Endothelial cell of umbilical vein (primary cell): ENCODE results near the gene MACO1. TPM values are rescaled to one million over a fixed set of nuclear protein-coding genes. Genes with fewer than 3 reads are reported as not detected.

Source experiments
- BruUV-seq: library from RNA; stranded (reverse); fragments of 400-500 nt; replicated peaks from 2 replicates; lab custom pipeline; 2021; lab: Mats Ljungman, UMichigan
- CTCF ChIA-PET: fragments of 300-600, 350-600 bp; sonication (Branson Sonifier 250); formaldehyde crosslinking; loops from one replicate; lab custom pipeline; 2021; ENCODE audit warnings: antibody characterized with exemption, inconsistent platforms; lab: Charles Lee
- POLR2A ChIA-PET: fragments of 300-600, 350-600 bp; sonication (Branson Sonifier 250); formaldehyde crosslinking; loops from one replicate; lab custom pipeline; 2021; ENCODE audit warnings: antibody characterized with exemption, inconsistent platforms; lab: Charles Lee
- DNase-seq: peaks from one replicate; pipeline ENCODE4 v3.0.0-alpha.2; 2011; ENCODE audit warnings: low read depth, low spot score
- FAIRE-seq: peaks from 2 replicates; lab custom pipeline; 2011; peaks lifted over from hg19 to GRCh38; lab: Jason Lieb, UNC
- H2AFZ ChIP-seq: 2 replicates; pipeline ENCODE4 v1.6.0; 2012; ENCODE audit warnings: low read depth, low read length, control low read depth, inconsistent platforms
- H3K27ac ChIP-seq: 2 replicates; pipeline ENCODE4 v1.5.1; 2011; ENCODE audit warnings: low read depth, mild to moderate bottlenecking, control low read depth, low read length, moderate library complexity; ENCODE audit not compliant: insufficient read depth
- H3K27me3 ChIP-seq, 2 experiments: 2 replicates each; pipeline versions ENCODE4 v1.6.0 to v1.6.1; 2011; ENCODE audit warnings: low read length in 2 of 2, mixed read lengths in 1 of 2; ENCODE audit not compliant: control insufficient read depth in 2 of 2, insufficient read depth in 2 of 2
- H3K36me3 ChIP-seq, 2 experiments: 2 replicates in 1 of 2; 3 replicates in 1 of 2; pipeline ENCODE4 v1.5.1; 2011; ENCODE audit warnings: low read length in 2 of 2, mild to moderate bottlenecking in 1 of 2, moderate library complexity in 1 of 2; ENCODE audit not compliant: control insufficient read depth in 2 of 2, insufficient read depth in 2 of 2; ENCODE audit errors: extremely low read depth in 1 of 2
- H3K4me1 ChIP-seq: 3 replicates; pipeline ENCODE4 v1.5.1; 2011; ENCODE audit warnings: mild to moderate bottlenecking, low read length; ENCODE audit not compliant: control insufficient read depth, insufficient read depth; ENCODE audit errors: extremely low read depth
- H3K4me2 ChIP-seq: 2 replicates; pipeline ENCODE4 v1.6.1; 2011; ENCODE audit warnings: low read length, control low read depth, mixed read lengths; ENCODE audit not compliant: insufficient read depth
- H3K4me3 ChIP-seq, 3 experiments: fragments of 200-600 bp in 1 of 3; sonication (generic), shearing (Covaris generic) in 1 of 3; replicated peaks in 1 of 3; 2 replicates each; pipeline ENCODE4 v1.5.1; 2011 to 2016; ENCODE audit warnings: control low read depth in 3 of 3, low read length in 3 of 3, mild to moderate bottlenecking in 2 of 3, inconsistent platforms in 1 of 3, low read depth in 1 of 3, moderate library complexity in 1 of 3; ENCODE audit not compliant: insufficient read depth in 1 of 3
- H3K79me2 ChIP-seq: 2 replicates; pipeline ENCODE4 v1.6.0; 2012; ENCODE audit warnings: low read length, inconsistent platforms; ENCODE audit not compliant: control insufficient read depth, insufficient read depth
- H3K9ac ChIP-seq: replicated peaks from 2 replicates; pipeline ENCODE3; 2011; ENCODE audit warnings: low read length, control low read depth; ENCODE audit not compliant: insufficient read depth; ENCODE audit errors: extremely low read depth
- H3K9me1 ChIP-seq: replicated peaks from 3 replicates; pipeline ENCODE4 v1.6.0; 2011; ENCODE audit warnings: mild to moderate bottlenecking, low read length; ENCODE audit not compliant: control insufficient read depth, insufficient read depth; ENCODE audit errors: extremely low read depth
- H3K9me3 ChIP-seq: replicated peaks from 2 replicates; pipeline ENCODE4 v1.5.1; 2012; ENCODE audit warnings: low read length, inconsistent platforms; ENCODE audit not compliant: control insufficient read depth, insufficient read depth
- H4K20me1 ChIP-seq: replicated peaks from 2 replicates; pipeline ENCODE3; 2011; ENCODE audit warnings: mild to moderate bottlenecking, low read length; ENCODE audit not compliant: control insufficient read depth, insufficient read depth; ENCODE audit errors: extremely low read depth
- EZH2 ChIP-seq: IDR thresholded peaks from 2 replicates; pipeline ENCODE4 v1.6.1; 2012; ENCODE audit warnings: borderline replicate concordance, low read depth, mild to moderate bottlenecking, moderate library complexity, low read length, inconsistent platforms; ENCODE audit not compliant: severe bottlenecking
- FOS ChIP-seq: IDR thresholded peaks from 2 replicates; pipeline ENCODE4 v1.6.1; 2011; ENCODE audit warnings: mild to moderate bottlenecking, low read length, moderate library complexity, borderline replicate concordance; ENCODE audit not compliant: insufficient read depth
- GATA2 ChIP-seq: IDR thresholded peaks from 2 replicates; pipeline ENCODE4 v1.7.0; 2011; ENCODE audit warnings: low read depth, mild to moderate bottlenecking, moderate library complexity, mixed read lengths, low read length; ENCODE audit not compliant: insufficient read length, insufficient read depth
- JUN ChIP-seq: IDR thresholded peaks from 2 replicates; pipeline ENCODE4 v1.6.1; 2011; ENCODE audit warnings: borderline replicate concordance, low read depth; ENCODE audit not compliant: insufficient read length, insufficient read depth
- MYC ChIP-seq: IDR thresholded peaks from one replicate; pipeline ENCODE4 v1.6.1; 2011; ENCODE audit warnings: mild to moderate bottlenecking, low read depth, low read length
- POLR2A ChIP-seq: IDR thresholded peaks from 2 replicates; pipeline ENCODE4 v1.6.1; 2012; ENCODE audit warnings: low read depth, mild to moderate bottlenecking, control low read depth, low read length
- POLR2AphosphoS5 ChIP-seq: IDR thresholded peaks from 2 replicates; pipeline ENCODE4 v1.6.1; 2012; ENCODE audit warnings: low read depth, mild to moderate bottlenecking, control low read depth, low read length, moderate library complexity; ENCODE audit not compliant: insufficient read depth
- dilution Hi-C: fragments of 300-500 bp; cut with MboI; formaldehyde crosslinking; loops from one replicate; pipeline ENCODE4 v1.15.0; 2019; ENCODE audit warnings: low sequenced_read_pairs; ENCODE audit not compliant: extremely low pct_ligation_motif_present
- intact Hi-C: fragments of 100-400 bp; cut with micrococcal nuclease; formaldehyde crosslinking; loops from one replicate; pipeline ENCODE4 v1.10.0; 2022
- polyA plus RNA-seq, 4 experiments: library from polyadenylated mRNA; depleted of rRNA in 3 of 4; stranded (reverse) in 3 of 4; unstranded in 1 of 4; fragments of >200 nt; gene quantifications; 2 replicates each; pipeline versions ENCODE4 v1.2.1 to v1.2.3, GENCODE V29; 2011 to 2012; ENCODE audit warnings: missing spikeins in 1 of 4
- total RNA-seq: library from RNA; stranded (reverse); gene quantifications from 2 replicates; pipeline ENCODE4 v1.2.3, GENCODE V29; 2021
- TF ChIP-seq, protein P1 (sequence below): IDR thresholded peaks from 2 replicates; pipeline ENCODE4 v1.6.1; 2011; ENCODE audit not compliant: insufficient read depth, insufficient read length
- TF ChIP-seq, protein P2 (sequence below), 2 donors: IDR thresholded peaks; 1 replicate in 1 of 2; 2 replicates in 1 of 2; pipeline ENCODE4 v1.5.1; 2011; ENCODE audit warnings: low read length in 2 of 2, mild to moderate bottlenecking in 2 of 2, moderate library complexity in 2 of 2, control low read depth in 1 of 2, inconsistent platforms in 1 of 2, low read depth in 1 of 2; ENCODE audit not compliant: insufficient read depth in 1 of 2; ENCODE audit errors: extremely low read depth in 1 of 2

The MACO1 gene
- total and polyA plus RNA-seq, 2 donors (not counting 3 experiments of a cell fraction or from before 2014, with no cell fraction given), result 7.7 to 24.4 TPM

DNA sequence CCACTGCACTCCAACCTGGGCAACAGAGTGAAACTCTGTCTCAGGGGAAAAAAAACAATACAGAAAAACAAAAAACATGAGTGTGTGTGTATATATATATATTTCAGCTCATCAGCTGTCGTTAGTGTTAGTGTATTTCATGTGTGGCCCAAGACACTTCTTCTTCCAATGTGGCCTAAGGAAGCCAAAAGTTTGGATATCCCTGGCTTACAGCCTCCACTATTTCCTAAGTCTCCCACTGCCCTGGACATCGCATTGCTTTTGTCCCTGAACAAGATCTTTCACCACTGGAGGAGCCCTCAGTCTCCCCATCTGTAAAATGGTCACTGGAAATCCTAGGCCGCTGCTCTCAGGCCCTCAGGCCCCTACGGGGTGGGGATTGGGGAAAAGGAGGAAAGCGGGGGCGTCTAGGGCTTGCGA, 112.3 kb downstream of the MACO1 start:
- ChIA-PET CTCF (interaction anchor here (0.5 to 1.2 kb wide), 5 partner anchors 9 to 65 kb away, joined by 3 to 9 read pairs (median 4); no protein-coding TSS in a partner anchor), POLR2A (no interaction called here)
- Histone ChIP-seq H3K27me3 (no peaks in the 10 kb centered on the region), H3K27ac (no peak overlapping the region), H3K79me2 (peaks cover 2% of the 10 kb centered on the region), H3K4me3 (no peak overlapping the region), H3K9me3 (no peaks in the 10 kb centered on the region), H3K4me2 (peak overlapping the region; percentile 40), H4K20me1 (no peaks in the 10 kb centered on the region), H3K9ac (no peak overlapping the region), H2AFZ (peak overlapping the region; percentile 79), H3K9me1 (no peaks in the 10 kb centered on the region), H3K4me1 (peaks cover 7% of the 10 kb centered on the region), H3K36me3 (no peaks in the 10 kb centered on the region)
- no peak for FAIRE-seq
- no peak for DNase-seq
- no TSS peak for BruUV-seq
- TF ChIP-seq FOS (no peak), JUN (no peak), EZH2 (no peak), POLR2A (no peak), GATA2 (no peak), MYC (no peak), POLR2AphosphoS5 (no peak)
- TF ChIP-seq, protein P1, sequence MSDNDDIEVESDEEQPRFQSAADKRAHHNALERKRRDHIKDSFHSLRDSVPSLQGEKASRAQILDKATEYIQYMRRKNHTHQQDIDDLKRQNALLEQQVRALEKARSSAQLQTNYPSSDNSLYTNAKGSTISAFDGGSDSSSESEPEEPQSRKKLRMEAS, result no peak
- TF ChIP-seq, protein P2, sequence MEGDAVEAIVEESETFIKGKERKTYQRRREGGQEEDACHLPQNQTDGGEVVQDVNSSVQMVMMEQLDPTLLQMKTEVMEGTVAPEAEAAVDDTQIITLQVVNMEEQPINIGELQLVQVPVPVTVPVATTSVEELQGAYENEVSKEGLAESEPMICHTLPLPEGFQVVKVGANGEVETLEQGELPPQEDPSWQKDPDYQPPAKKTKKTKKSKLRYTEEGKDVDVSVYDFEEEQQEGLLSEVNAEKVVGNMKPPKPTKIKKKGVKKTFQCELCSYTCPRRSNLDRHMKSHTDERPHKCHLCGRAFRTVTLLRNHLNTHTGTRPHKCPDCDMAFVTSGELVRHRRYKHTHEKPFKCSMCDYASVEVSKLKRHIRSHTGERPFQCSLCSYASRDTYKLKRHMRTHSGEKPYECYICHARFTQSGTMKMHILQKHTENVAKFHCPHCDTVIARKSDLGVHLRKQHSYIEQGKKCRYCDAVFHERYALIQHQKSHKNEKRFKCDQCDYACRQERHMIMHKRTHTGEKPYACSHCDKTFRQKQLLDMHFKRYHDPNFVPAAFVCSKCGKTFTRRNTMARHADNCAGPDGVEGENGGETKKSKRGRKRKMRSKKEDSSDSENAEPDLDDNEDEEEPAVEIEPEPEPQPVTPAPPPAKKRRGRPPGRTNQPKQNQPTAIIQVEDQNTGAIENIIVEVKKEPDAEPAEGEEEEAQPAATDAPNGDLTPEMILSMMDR (IDR thresholded peaks at IDR 0.05; ENCODE audit: extremely low read depth in 1 of 2, insufficient read depth in 1 of 2, low read depth in 1 of 2, low read length in 2 of 2), result no peak
- dilution Hi-C loops, result no loop called here
- intact Hi-C loops, result loop anchor here (2.0 to 5.0 kb wide), 2 partner anchors 74 to 254 kb away; partner anchors contain the start of gene MAN1C1
